Activated CD8-positive, alpha-beta memory T cell treated with anti-CD3 and anti-CD28 coated beads for 48 hours (primary cell): Measurements from ENCODE around the gene RTKN.

Source experiments
- DNase-seq, 3 experiments: peaks; one replicate each; pipeline ENCODE4 v3.0.0-alpha.2; 2020; ENCODE audit warnings: low read depth in 2 of 3, low spot score in 2 of 3

The RTKN gene

DNA sequence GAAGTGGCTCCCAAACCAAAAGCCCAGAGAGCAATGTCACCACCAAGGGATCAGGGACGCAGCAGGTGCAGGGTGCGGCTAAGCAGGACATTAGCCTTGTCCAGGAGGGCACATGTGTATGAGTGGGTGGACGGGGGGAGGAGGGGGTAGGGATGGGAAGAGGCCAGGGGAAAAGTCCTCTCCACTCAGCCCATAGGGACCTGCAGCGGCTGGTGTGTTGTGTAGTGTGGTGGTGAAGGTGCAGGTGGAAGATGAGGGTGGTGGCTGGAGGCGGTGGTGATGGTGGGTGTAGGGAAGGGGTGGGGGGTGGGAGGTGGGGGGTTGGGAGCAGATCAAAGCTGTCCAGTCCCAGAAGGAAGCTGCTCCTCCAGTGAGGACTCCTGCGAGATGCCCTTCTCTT, 24.0 kb downstream of the RTKN start:
- DNase-seq: no peak

DNA sequence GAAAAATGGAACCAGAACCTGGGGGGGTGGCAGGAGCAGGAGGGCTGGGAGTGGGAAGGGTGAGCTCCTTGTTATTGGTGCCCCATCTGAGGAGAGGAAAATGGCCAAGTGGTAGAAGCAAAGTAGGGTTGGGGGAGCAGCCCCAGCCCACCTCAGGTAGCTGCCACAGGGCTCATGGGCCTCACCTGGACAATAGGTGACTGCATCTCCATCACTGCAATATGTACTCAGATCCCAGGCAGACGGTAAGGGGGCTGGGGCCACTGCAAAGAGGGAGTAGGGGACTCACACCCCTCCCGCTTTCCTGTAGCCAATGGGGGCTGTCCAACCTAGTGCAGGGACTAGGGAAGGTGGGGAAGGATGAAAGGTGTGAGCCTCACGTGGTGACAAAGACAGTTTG, 24.5 kb downstream of the RTKN start:
- no peak for DNase-seq

DNA sequence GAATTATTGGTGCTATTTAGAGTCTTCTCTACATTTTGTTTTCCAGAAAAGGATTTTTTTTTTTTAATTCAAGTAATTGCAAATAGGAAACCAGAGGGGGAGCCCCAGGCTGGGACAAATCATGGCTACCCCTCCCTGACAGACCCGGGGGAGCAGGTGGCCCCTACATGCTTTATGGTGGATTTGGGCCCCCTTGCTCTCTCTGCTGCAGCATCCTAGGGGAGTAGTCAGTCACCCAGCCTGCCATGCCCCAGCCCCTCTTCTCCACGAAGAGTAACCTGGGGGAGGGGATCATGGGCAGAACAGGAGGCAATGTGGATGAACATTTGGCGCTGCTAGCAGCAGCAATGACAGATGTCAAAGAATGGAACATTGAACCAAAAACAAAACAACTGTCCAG, 25.0 kb downstream of the RTKN start:
- no peak for DNase-seq

DNA sequence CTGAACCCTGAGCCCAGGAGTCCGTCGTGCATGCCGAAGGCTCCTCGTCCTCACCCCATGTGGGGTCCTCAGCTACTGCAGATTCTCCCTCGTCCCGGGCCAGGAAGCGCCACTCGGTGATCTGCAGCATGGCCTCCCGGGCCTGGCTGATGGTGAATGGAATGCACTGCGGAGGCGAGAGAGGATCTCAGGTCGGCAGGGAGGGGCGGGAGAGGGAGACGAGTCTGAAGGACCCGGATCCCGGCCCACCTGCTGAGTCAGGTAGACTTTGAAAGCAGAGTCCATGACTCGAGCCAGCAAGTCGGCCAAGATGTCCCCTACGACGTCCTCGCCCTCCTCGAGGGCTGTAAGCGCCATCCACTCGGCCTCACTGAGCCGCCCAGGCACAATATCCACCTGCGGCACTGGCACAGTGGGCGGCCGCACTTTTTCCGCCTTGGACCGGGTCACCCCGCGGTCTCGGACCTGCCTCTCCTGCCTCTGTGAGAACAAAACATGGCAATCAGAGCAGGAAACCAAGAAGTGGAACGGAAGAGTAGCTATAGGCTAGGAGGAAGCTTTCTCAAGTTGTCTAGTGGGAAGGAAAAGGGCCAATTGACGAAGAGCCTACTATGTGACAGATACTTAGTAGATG, 25.9 kb downstream of the RTKN start:
- DNase-seq: no peak

DNA sequence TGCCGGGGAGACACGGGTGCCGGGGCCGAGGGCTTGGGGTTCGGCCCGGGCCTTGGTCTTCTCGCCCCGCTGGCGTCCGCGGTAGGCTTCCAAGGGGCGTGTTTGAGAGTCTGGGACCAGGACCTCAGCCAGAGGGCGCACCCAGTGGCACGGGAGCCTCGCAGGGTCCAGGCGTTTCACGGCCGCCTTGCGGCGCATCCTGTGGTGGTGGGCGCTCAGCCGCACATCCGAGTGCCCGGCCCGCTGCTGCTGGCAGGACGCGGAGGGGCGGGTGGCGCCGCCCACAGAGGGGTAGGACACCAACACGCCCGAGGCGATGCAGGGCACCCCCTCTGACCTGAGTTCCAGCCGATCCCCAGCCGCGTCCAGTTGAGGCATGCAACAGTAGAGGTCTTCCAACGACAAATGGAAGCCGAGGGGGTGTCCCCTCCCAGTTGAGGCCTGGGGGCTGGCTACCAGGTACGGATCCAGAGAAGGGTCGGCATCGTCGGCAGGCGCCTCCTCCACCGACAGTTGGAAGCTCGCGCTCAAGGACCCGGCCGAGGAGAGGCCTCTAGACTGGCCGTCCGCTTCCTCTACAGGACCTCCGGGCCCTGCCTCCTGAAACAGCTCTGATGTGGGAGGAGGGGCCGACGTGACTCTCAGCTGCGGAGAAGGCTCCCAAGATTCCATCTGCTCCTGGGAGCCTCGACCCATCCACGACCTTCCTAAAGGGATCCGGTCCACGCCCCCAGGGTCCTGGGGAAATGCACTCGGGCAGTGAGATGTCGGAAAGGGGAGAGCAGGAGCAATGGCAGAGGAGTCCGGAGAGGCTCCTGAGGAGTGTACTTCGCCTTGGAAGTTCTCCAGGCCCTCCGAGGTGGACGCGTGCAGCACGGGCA, 26.6 kb downstream of the RTKN start:
- no peak for DNase-seq

DNA sequence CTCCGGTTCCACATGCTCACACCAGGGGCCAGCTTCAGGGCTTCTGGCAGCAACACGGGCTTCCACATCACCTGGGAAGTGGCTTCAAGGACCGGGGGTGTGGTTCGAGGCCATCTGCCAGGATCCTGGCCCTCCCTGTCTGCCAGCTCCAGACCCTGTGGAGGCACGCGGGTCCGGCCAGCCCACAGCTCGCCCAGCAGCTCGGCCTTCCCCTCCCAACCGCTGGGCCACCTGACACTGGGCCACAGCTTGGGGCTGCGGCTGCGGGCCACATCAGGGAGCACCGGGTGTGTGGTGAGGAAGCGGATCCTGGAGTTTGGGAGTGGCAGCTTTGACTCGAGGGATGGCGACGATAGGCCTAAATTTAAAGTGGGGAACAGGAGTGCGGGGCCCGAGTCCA, 27.3 kb downstream of the RTKN start:
- no peak for DNase-seq

DNA sequence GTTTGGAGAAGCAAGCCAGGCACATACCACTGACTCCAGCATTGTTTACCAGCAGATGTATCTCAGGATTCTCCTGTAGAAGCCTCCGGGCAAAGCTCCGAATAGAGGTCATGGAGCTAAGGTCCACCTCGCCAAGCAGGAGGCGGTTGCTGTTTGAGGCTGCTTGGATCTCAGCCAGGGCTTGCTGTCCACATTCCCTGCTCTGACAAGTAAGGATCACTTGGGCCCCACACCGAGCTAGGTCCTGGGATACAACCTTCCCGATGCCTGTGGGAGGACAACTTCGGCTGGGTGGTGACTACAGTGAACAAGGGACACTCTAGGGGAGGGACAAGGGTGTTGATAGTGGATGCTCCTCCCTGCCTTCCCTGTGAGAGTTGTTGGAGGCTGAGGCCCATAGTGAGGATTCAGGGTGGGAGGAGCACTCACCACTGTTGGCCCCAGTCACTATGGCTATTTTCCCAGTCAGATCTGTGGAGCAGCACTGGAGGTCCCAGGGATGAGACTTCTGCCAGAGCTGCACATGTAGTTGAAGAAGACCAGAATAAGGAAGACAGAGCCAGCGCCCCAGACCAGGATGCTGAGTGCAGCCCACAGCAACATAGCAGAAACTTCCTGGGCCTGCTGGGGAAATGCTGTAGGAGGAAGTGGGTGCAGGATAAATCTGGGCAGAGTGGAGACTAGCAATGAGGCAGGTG, 28.6 kb downstream of the RTKN start:
- DNase-seq: no peak

DNA sequence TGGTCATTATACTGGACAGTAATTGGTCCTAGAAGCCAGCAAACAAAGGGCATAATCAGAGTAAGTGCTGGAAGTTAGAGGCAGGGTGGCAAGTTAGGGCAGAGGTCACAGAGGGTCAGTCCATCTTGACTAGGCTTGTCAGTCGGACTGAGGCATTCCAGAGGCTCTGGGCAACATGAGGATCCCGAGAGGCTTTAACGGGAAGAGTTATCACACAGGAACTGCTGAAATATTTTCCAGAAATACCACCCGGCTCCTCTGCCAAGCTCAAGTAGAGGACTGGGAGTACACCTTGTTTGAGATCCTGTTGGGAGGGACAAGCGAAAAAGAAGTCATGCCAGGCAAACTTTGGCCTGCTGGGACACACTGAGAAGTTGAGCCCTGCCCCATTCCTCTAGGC, 34.1 kb downstream of the RTKN start:
- no peak for DNase-seq

DNA sequence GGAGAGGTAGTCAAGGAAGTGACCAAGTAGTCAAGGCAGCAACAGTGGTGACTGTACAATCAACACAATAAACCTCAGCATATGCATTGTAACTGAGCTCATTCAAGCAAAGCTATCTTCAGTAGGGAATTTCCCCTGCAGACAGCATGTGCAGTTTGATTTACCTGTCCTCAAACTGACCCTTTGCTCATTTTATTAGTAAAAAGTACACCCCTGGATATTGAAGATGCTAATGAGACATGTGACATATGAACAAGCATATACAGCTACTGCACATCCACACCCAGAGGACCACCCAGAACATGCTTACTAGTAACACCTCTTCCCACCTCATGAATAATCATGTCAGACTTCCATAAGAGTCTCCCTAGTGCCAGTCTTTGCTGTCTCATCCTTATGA, 35.7 kb downstream of the RTKN start:
- no peak for DNase-seq

DNA sequence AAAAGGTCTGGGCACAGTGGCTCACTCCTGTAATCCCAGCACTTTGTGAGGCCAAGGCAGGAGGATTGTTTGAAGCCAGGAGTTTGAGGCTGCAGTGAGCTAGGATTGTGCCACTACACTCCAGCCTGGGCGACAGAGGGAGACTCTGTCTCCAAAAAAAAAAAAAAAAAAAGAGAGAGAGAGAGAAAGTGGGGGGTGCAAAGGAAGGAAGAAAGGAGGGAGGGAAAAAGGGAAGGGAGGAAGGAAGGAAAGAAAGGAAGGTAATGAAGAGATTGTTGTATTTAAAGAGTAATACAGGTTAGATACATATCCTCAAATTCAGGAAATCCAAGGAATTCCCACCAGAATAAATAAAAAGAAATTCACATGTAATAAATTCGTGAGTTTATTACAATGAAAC, 39.8 kb downstream of the RTKN start:
- DNase-seq: no peak

DNA sequence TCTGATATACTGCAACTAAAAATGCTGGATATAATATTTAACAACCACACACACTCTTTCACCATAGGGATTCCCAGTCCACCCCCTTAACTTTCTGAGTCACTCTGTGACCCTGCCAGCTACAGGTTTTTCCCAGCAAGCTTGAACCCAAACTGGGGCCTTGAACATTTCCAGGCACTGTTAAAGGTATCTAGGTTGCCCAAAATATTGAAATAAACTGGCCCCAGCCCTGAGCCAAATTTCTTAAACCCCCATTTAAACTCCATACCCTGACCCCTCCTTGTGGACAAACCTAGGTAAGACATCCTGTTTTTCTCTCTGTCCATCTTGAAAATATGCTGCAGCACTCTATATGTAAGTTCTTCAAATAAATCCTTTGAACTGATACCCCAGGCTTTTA, 42.0 kb downstream of the RTKN start:
- DNase-seq: no peak

DNA sequence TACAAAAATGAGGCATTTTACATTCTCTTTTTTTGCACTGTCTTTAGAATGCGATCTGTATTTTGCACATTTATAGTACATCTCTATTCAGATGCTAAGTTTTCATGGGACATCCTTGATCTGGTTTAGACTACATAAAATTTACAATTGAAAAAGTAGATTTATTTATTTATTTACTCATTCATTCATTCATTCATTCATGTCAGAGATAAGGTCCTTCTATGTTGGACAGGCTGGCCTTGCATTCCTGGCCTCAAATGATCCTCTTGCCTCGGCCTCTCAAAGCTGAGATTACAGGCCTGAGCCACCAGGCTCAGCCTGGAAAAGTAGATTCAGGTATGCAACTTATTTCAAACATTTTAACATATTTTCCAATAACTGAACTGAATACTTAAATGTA, 45.6 kb downstream of the RTKN start:
- no peak for DNase-seq

DNA sequence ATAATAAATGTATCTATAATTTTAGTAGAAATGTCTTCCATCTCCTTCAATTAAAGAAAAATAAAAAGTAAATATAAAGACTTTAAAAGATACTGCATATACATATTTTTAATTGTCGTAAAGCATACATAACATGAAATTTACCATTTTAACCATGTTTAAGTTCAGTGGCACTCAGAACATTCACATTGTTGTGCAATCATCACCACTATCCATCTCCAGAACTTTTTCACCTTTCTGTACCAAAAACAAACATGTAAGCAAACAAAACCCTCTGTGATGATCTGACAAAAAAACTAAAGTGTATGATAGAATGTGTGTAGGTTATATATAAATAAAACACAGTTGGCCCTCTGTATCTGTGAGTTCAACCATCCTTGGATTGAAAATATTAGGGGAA, 48.2 kb downstream of the RTKN start:
- DNase-seq: no peak

DNA sequence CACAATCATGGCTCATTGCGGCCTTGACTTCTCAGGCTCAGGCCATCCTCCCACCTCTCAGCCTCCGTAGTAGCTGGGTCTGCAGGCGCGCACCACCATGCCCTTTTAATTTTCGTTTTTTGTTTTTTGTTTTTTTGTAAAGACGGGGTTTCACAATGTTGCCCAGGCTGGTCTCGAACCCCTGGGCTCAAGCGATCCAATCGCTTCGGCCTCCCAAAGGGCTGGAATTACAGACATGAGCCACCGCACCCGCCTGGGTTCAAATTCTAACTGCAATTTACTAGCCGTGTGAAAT, 49.3 kb downstream of the RTKN start:
- DNase-seq: no peak

DNA sequence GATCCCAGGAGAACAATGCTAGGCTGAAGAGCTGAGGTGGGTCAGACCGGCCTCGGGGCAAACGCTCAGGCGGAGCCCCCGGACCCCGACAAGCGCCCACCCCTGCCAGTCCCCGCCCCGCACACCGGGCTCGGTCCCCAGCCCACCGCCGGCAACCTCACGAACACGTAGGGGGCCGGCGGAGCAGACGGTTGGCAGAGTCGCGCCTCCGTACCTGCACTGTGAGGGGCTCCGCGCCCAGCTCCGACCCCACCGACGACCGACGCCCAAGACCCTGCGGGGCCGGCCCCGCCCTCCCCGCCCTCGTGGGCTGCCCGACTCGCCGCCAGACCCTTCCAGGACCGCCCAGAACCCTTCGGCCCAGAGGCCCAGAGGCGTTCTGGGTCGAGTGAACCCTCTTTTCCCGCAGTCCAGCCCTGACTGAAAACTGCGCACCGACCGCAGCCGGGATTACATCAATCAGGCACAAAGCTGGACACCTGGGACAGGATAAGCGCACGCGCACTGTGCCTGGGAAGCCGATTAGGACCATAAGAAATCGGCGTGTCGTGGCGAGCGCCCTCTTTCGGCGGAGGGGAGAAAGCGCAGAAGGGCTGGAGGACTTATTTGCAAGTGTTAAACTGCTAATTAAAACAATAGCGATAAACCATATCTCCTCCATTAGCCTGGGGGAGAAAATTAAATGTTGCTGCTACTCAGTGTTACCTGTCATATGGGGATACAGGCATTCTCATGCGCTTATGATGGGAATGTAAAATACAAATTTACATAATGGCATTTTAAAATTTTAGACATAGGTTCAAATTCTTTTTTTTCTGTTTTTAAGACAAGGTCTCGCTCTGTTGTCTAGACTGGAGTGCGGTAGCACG, 49.9 kb downstream of the RTKN start:
- DNase-seq: peak; percentile 81 to 98 (median 94)

DNA sequence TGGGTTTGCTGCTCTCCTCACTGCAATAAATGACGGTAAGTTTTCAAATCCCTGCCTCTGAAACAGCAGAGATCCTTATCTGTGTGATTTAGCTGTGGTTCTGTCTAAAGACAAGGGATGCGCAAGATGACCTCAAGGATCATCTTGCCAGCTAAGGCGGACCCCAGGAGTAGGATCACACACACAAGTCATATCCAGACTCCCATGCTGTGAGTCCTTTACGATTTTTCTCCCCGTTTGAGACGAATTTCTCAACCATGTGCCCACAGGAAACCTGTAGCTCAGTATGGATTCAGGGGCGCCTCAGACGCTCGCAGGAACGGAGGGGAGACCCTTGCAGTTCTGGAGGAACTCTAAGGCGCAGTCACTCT, 50.5 kb downstream of the RTKN start:
- DNase-seq: no peak

DNA sequence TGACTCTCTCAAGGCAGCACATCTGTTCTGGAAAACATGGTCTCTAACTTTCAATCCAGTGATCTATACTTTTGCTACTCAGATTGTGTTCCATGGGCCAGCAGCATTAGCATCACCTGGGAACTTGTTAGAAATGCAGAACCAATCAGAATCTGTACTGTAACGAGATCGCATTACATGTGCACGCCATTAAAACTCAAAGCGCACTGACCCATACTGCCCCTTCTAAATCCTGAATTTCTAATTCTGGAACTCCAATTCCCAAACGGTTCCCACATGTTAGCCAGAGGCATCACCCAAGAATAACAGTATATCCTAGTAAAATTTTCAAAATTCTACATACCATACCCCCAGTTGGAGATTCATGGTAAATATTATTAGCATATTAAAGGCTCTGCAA, 51.1 kb downstream of the RTKN start:
- DNase-seq: no peak

DNA sequence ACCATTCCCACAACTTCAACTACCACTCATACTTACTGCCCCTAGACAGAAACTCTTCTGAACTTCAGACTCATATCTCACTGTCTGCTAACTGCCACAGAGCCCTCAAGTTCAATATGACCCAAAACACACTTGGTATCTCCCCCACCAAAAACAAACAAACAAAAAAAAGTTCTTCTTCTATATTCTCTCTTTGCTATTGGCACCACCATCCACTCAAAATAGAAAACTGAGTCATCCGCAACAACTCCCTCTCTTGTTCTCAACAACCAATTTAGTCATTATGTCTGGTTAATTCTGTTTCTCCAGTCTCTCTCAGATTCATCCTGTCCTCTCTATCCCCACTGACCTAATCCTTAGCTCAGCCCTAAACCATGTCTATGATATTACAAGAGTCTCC, 54.4 kb downstream of the RTKN start:
- DNase-seq: no peak

DNA sequence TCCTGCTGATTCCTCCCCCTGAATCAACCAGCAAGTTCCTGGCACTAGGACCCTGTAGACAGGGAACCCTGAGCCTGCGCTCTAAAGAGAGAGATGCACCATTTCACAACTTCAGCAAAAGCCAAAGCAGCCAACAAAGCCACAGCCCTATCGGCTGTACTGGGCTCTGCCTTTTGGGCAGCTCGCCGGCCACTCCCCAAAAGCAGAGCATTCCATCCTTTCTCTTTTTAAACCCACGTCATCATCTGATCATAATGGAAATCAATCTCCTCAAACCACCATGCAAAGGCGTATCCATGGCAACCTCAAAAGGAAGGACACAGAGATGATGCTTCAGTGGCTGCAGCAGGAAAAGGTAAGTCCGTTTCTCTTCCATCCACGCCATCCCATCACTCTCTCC, 56.3 kb downstream of the RTKN start:
- no peak for DNase-seq

DNA sequence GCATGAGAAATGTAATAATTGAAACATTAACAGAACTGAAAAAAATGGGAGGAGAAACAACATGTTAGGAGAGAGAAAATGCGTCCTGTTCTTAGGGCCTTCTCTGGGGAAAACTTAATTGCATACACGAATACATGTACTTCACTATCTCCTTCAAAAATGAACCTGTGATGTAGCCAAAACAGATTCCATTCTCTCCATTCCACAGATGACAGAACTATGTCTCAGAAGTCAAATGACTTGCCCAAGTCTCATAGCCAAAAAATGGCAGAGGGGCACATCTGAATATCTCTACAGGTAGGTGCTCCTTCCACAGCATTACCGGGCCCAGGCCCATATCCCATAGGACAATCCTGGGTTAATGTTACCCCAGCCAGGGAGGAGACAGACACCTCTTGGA, 57.7 kb downstream of the RTKN start:
- no peak for DNase-seq

DNA sequence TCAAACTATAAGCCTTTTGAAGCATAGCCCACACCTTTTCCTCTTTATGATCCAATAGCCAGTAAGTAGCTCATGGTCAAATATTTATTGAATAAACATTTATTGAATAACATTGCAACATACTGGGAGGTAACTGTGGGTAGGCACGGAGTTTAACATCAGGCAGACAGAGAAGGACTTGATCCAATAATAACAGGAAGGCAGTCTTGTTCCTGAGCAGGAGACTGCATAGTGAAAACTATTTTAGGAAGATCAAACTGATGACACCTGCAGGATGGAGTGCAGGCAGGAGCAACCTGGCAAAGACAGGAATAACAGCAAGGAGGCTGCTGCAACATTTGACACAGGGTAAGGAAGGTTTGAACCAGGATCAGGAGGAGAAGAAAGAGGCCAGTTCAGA, 58.5 kb downstream of the RTKN start:
- no peak for DNase-seq

DNA sequence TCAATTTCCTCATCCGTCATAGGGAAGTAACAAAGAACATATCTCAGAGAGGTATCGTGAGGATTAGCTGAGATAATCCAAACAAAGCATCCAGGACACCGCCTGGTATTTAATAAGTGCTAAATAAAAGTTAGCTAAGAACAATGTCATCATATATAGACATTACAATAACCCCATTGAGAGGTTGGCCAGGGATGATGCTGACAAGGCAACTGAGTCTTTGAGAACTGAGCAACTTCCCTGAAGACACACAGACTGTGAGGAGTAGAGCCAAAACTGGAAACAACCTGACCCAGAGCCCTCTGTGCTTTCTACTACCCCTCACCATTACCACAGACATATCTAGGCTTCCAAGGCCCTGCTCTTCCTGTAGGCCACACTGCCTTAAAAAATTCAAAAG, 60.0 kb downstream of the RTKN start:
- DNase-seq: no peak
